ENCODE results near the gene LZTS2.
A peak's percentile ranks its signal among the peaks of the same experiment; 100 is the strongest.

The LZTS2 gene

DNA sequence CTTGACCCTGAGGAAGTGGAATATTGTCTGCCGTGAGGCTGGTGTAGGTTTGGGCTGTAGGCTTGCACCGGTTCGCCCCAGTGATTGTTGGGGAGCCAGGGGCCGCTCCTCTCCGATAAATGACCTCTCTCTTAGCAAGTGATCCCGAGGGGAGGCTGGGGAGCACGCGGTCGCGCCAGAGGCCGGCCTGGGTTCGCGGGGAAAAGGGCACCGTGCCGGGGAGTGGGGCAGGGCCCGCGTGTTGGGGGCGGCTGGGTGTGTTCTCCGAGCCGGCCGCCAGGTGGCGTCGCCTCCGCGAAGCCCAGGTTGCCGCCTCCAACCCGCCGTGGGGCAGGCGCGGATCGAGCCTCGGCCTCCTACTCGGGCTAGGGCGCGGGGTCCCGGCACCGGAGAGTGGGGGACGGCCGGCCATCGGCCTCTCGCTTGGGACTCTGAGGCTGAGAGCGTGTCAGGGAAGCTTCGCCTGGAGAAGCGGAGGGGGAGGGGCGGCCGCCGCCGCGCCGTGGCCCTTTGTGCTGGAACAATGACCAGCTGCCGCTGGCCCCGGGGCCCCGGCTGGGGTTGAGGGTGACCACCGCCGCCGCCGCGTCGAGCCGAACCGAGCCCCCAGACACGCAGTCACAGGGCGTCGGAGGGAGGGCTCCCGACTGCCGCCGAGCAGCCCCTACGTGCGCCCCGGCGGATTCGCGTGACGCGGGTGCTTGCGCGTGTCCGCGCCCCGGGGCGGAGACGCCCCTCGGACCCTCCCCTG lies 442 bp upstream of the LZTS2 start (continued):
- TF ChIP-seq ZNF768 (tag by site-specific recombination; IDR thresholded peaks at IDR 0.05) (no peak), ZNF529 (tag by site-specific recombination; IDR thresholded peaks at IDR 0.05; ENCODE audit: insufficient replicate concordance) (no peak), ZNF585B (tag by site-specific recombination; IDR thresholded peaks at IDR 0.05) (no peak), ZNF423 (tag by site-specific recombination; IDR thresholded peaks at IDR 0.05) (0 out of 2 replicates have a peak, but pooled peaks have one; percentile 8), ZNF571 (tag by site-specific recombination; IDR thresholded peaks at IDR 0.05) (no peak), ZBTB48 (tag by site-specific recombination; IDR thresholded peaks at IDR 0.05) (0 out of 2 replicates have a peak, but pooled peaks have one; percentile 19), ZNF391 (tag by site-specific recombination; IDR thresholded peaks at IDR 0.05; ENCODE audit: borderline replicate concordance, low read depth) (no peak), KLF10 (tag by site-specific recombination; IDR thresholded peaks at IDR 0.05) (peak; percentile 69), ZBTB17 (tag by site-specific recombination; IDR thresholded peaks at IDR 0.05) (0 out of 2 replicates have a peak, but pooled peaks have one; percentile 3), ZNF660 (tag by site-specific recombination; IDR thresholded peaks at IDR 0.05) (peak; percentile 88), ZNF175 (tag by site-specific recombination; IDR thresholded peaks at IDR 0.05) (no peak), ZNF610 (tag by site-specific recombination; IDR thresholded peaks at IDR 0.05; ENCODE audit: borderline replicate concordance) (0 out of 2 replicates have a peak, but pooled peaks have one; percentile 43), ZNF544 (tag by site-specific recombination; IDR thresholded peaks at IDR 0.05) (no peak), ZNF10 (tag by site-specific recombination; IDR thresholded peaks at IDR 0.05) (peak; percentile 43; the same call in 1 of the 2 replicates), ZNF324 (tag by site-specific recombination; IDR thresholded peaks at IDR 0.05) (peak; percentile 18; the same call in 1 of the 2 replicates), ZFHX2 (tag by site-specific recombination; conservative IDR thresholded peaks at IDR 0.05) (peak; percentile 69), MEIS1 (CRISPR knock-in tag; IDR thresholded peaks at IDR 0.05; ENCODE audit: borderline replicate concordance) (no peak), ZNF37A (tag by site-specific recombination; IDR thresholded peaks at IDR 0.05) (no peak), ZNF426 (tag by site-specific recombination; IDR thresholded peaks at IDR 0.05) (no peak), ZNF416 (tag by site-specific recombination; IDR thresholded peaks at IDR 0.05) (no peak), ZNF248 (tag by site-specific recombination; IDR thresholded peaks at IDR 0.05) (no peak), ZNF510 (tag by site-specific recombination; IDR thresholded peaks at IDR 0.05; ENCODE audit: insufficient replicate concordance) (no peak), ZNF555 (tag by site-specific recombination; conservative IDR thresholded peaks at IDR 0.05) (no peak)
- TF ChIP-seq, protein P1, sequence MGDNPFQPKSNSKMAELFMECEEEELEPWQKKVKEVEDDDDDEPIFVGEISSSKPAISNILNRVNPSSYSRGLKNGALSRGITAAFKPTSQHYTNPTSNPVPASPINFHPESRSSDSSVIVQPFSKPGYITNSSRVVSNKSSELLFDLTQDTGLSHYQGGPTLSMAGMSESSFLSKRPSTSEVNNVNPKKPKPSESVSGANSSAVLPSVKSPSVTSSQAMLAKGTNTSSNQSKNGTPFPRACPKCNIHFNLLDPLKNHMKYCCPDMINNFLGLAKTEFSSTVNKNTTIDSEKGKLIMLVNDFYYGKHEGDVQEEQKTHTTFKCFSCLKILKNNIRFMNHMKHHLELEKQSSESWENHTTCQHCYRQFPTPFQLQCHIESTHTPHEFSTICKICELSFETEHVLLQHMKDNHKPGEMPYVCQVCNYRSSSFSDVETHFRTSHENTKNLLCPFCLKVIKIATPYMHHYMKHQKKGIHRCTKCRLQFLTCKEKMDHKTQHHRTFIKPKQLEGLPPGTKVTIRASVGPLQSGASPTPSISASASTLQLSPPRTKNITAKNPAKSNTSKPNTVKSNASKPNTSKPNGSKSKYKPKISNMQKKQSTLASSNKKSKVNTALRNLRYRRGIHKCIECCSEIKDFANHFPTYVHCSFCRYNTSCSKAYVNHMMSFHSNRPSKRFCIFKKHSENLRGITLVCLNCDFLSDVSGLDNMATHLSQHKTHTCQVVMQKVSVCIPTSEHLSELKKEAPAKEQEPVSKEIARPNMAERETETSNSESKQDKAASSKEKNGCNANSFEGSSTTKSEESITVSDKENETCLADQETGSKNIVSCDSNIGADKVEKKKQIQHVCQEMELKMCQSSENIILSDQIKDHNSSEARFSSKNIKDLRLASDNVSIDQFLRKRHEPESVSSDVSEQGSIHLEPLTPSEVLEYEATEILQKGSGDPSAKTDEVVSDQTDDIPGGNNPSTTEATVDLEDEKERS (tag by site-specific recombination; IDR thresholded peaks at IDR 0.05) = no peak
- TF ChIP-seq, protein P2, sequence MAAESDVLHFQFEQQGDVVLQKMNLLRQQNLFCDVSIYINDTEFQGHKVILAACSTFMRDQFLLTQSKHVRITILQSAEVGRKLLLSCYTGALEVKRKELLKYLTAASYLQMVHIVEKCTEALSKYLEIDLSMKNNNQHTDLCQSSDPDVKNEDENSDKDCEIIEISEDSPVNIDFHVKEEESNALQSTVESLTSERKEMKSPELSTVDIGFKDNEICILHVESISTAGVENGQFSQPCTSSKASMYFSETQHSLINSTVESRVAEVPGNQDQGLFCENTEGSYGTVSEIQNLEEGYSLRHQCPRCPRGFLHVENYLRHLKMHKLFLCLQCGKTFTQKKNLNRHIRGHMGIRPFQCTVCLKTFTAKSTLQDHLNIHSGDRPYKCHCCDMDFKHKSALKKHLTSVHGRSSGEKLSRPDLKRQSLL (tag by site-specific recombination; IDR thresholded peaks at IDR 0.05) = 0 out of 2 replicates have a peak, but pooled peaks have one; percentile 41
- TF ChIP-seq, protein P3, sequence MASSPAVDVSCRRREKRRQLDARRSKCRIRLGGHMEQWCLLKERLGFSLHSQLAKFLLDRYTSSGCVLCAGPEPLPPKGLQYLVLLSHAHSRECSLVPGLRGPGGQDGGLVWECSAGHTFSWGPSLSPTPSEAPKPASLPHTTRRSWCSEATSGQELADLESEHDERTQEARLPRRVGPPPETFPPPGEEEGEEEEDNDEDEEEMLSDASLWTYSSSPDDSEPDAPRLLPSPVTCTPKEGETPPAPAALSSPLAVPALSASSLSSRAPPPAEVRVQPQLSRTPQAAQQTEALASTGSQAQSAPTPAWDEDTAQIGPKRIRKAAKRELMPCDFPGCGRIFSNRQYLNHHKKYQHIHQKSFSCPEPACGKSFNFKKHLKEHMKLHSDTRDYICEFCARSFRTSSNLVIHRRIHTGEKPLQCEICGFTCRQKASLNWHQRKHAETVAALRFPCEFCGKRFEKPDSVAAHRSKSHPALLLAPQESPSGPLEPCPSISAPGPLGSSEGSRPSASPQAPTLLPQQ (tag by site-specific recombination; IDR thresholded peaks at IDR 0.05) = peak; percentile 68
- TF ChIP-seq, protein P4, sequence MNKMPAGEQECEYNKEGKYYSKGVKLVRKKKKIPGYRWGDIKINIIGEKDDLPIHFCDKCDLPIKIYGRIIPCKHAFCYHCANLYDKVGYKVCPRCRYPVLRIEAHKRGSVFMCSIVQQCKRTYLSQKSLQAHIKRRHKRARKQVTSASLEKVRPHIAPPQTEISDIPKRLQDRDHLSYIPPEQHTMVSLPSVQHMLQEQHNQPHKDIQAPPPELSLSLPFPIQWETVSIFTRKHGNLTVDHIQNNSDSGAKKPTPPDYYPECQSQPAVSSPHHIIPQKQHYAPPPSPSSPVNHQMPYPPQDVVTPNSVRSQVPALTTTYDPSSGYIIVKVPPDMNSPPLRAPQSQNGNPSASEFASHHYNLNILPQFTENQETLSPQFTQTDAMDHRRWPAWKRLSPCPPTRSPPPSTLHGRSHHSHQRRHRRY (tag by site-specific recombination; IDR thresholded peaks at IDR 0.05) = no peak
- TF ChIP-seq, protein P5, sequence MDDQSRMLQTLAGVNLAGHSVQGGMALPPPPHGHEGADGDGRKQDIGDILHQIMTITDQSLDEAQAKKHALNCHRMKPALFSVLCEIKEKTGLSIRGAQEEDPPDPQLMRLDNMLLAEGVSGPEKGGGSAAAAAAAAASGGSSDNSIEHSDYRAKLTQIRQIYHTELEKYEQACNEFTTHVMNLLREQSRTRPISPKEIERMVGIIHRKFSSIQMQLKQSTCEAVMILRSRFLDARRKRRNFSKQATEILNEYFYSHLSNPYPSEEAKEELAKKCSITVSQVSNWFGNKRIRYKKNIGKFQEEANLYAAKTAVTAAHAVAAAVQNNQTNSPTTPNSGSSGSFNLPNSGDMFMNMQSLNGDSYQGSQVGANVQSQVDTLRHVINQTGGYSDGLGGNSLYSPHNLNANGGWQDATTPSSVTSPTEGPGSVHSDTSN (CRISPR knock-in tag; IDR thresholded peaks at IDR 0.05) = 0 out of 2 replicates have a peak, but pooled peaks have one; percentile 60
- TF ChIP-seq, protein P6, sequence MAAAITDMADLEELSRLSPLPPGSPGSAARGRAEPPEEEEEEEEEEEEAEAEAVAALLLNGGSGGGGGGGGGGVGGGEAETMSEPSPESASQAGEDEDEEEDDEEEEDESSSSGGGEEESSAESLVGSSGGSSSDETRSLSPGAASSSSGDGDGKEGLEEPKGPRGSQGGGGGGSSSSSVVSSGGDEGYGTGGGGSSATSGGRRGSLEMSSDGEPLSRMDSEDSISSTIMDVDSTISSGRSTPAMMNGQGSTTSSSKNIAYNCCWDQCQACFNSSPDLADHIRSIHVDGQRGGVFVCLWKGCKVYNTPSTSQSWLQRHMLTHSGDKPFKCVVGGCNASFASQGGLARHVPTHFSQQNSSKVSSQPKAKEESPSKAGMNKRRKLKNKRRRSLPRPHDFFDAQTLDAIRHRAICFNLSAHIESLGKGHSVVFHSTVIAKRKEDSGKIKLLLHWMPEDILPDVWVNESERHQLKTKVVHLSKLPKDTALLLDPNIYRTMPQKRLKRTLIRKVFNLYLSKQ (tag by site-specific recombination; IDR thresholded peaks at IDR 0.05; ENCODE audit: borderline replicate concordance) = no peak
